Psoas muscle (tissue), 8 donors: ENCODE data around the gene MYO10. TPM values are rescaled to one million over a fixed set of nuclear protein-coding genes. Genes with fewer than 3 reads are reported as not detected.
A peak's percentile ranks its signal among the peaks of the same experiment; 100 is the strongest.
"Not testable (repeated sequence)": the region's sequence is repeated elsewhere in the genome, so short reads cannot be mapped to it uniquely, and the experiment has no call there.

Experiments used
- ATAC-seq, 4 donors: fragments of 200-7000 bp; cut with Tn5 transposase; one replicate each; pipeline ENCODE4 v1.9.1; 2020; ENCODE audit warnings: moderate library complexity in 3 of 4, mild to moderate bottlenecking in 2 of 4
- DNase-seq, 2 donors: peaks; one replicate each; pipeline ENCODE4 v3.0.0-alpha.2; 2020
- H3K27ac ChIP-seq: fragments of 200-600 bp; one replicate; pipeline ENCODE4 v1.8.0; 2022
- H3K27me3 ChIP-seq, 3 donors: fragments of 200-600 bp in 1 of 3; one replicate each; pipeline versions ENCODE4 v1.6.1 to v1.8.0; 2013 to 2022; ENCODE audit warnings: low read length in 2 of 3, mild to moderate bottlenecking in 2 of 3, moderate library complexity in 1 of 3; ENCODE audit not compliant: insufficient read depth in 3 of 3
- H3K36me3 ChIP-seq, 2 donors: fragments of 200-600 bp in 1 of 2; one replicate each; pipeline versions ENCODE4 v1.6.1 to v1.8.0; 2013 to 2022; ENCODE audit warnings: low read depth in 1 of 2, mild to moderate bottlenecking in 1 of 2, moderate library complexity in 1 of 2; ENCODE audit not compliant: insufficient read depth in 1 of 2
- H3K4me1 ChIP-seq: fragments of 200-600 bp; one replicate; pipeline ENCODE4 v1.8.0; 2022
- H3K4me3 ChIP-seq: fragments of 200-600 bp; one replicate; pipeline ENCODE4 v1.8.0; 2022; ENCODE audit warnings: mild to moderate bottlenecking
- H3K9me3 ChIP-seq: fragments of 200-600 bp; one replicate; pipeline ENCODE4 v1.8.0; 2022
- CTCF ChIP-seq: fragments of 200-600 bp; IDR thresholded peaks from one replicate; pipeline ENCODE4 v1.8.0; 2022; ENCODE audit warnings: antibody characterized with exemption
- WGBS, 3 donors: extraction: QIAGEN DNeasy Blood & Tissue Kit; methylation state at CpG; one replicate each; pipeline versions ENCODE4 v1.1.6 to v1.1.7; 2013; 5-methylcytosine and 5-hydroxymethylcytosine counted together
- intact Hi-C, 2 donors: fragments of 100-400 bp; cut with DNase I; formaldehyde crosslinking; loops; one replicate each; pipeline versions ENCODE4 v1.11.0 to v1.14.2; 2022
- polyA plus RNA-seq, 3 donors: library from polyadenylated mRNA; stranded (reverse); fragments of 200-250 nt; gene quantifications; one replicate each; pipeline ENCODE4 v1.2.3, GENCODE V29; 2013
- total RNA-seq, 4 donors: library from RNA; stranded (reverse); fragmentation: NEBNext Ultra II Directional in 2 of 4; extraction: Animal tissue kit (Norgen Biotek cat#: 25700) in 2 of 4; gene quantifications; one replicate each; pipeline versions ENCODE4 v1.2.1 to v1.2.4, GENCODE V29; 2021 to 2023
- donor health status: healthy with polysubstance abuse.
- donor health status: DM: no; HTN: no; CAD: no; lungs with moderate emphysema.
- donor health status: Bipolar disorder and iron deficiency.
- donor health status: healthy.
- donor health status: DM: yes; HTN: yes; CAD: no.
- donor health status: DM: no; HTN: no; CAD: no.
- donor health status: DM: no; HTN: no; CAD: no.
- donor health status: DM: yes; HTN: yes; CAD: no.

Gene MYO10
- total and polyA plus RNA-seq, 7 donors: 1.8 to 10.9 (median 10.0) TPM

DNA sequence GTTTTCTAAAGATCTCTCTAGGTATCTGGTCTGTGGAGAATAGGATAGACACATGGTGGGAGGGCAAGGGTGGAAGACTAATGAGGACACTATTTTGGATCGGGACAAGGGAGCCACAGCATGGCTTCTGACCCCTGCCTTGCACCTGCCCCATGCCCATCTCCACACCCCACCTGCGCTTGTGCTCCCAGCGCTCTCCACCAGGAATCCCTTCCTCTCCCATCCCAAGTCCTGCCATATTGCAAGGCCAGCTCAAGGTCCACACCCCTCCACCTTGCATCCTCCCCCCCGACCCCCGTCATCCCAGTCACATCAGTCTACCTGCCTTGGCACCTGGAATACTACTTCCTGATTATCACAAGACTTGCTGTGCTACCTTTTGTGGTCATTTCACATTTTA lies 275.1 kb downstream of the MYO10 start:
- DNase-seq (no peak), ATAC-seq (no peak)
- Histone ChIP-seq H3K9me3 (no peaks in the 10 kb centered on the region), H3K27me3 (peaks cover 0 to 2% (median 0%) of the 10 kb centered on the region in 3 donors), H3K27ac (no peak overlapping the region), H3K4me3 (no peak overlapping the region), H3K4me1 (no peaks in the 10 kb centered on the region), H3K36me3 (peaks cover 0 to 6% of the 10 kb centered on the region in 2 donors)
- intact Hi-C loops: loop anchor here in 1 of 2 donors (10.0 kb wide), 1 partner anchor 106 kb away; no protein-coding TSS in a partner anchor
- 72 to 94% (median 92%) methylated on average over 5 of the region's 5 CpGs for WGBS, 3 donors
- TF ChIP-seq CTCF: no peak

DNA sequence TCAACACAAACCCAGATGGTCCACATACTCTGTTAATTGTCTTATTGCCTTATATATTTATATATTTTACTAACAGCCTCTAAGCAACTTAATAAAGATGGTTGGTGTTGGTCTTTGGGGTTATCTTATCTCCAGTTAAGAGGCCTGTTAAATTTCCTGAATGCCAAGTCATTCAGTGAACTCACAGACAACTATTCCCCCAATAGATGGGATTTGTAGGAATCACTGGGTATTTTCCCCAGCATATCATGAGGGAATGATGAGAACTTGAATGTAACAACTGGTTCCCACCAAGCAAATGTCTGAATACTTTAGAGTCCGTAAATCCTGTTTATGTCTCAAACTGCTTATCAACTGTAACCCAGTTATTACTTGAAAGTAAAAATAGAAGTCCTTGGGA lies 276.6 kb downstream of the MYO10 start:
- H3K27ac ChIP-seq: no peak overlapping the region
- no peak for TF ChIP-seq CTCF
- peaks cover 0 to 2% (median 0%) of the 10 kb centered on the region in 3 donors for H3K27me3 ChIP-seq
- intact Hi-C loops: no loop called here
- H3K4me1 ChIP-seq: no peaks in the 10 kb centered on the region
- no peak for DNase-seq
- H3K9me3 ChIP-seq: no peaks in the 10 kb centered on the region
- ATAC-seq: no peak
- WGBS, 3 donors: 85 to 94% (median 87%) methylated on average over 1 of the region's 1 CpG
- H3K4me3 ChIP-seq: no peak overlapping the region
- H3K36me3 ChIP-seq: no peaks in the 10 kb centered on the region

GRCh38 chr5:16656561-16657191 lies 279.4 kb downstream of the MYO10 start:
- 46 to 51% (median 49%) methylated on average over 2 of the region's 2 CpGs for WGBS, 3 donors
- TF ChIP-seq CTCF: no peak
- Histone ChIP-seq H3K4me3 (no peak overlapping the region), H3K36me3 (no peaks in the 10 kb centered on the region), H3K27me3 (no peaks in the 10 kb centered on the region), H3K9me3 (no peaks in the 10 kb centered on the region), H3K27ac (no peak overlapping the region), H3K4me1 (no peaks in the 10 kb centered on the region)
- ATAC-seq (peak in 1 of 4 donors; percentile 32), DNase-seq (no peak)
- intact Hi-C loops: no loop called here

- Histone ChIP-seq H3K36me3 (no peaks in the 10 kb centered on the region), H3K4me3 (no peak overlapping the region), H3K27me3 (no peaks in the 10 kb centered on the region), H3K4me1 (no peaks in the 10 kb centered on the region), H3K9me3 (no peaks in the 10 kb centered on the region), H3K27ac (no peak overlapping the region)
- DNase-seq (no peak), ATAC-seq (no peak)
- no peak for TF ChIP-seq CTCF
- intact Hi-C loops: no loop called here
- WGBS, 3 donors: 42 to 70% (median 65%) methylated on average over 6 of the region's 6 CpGs
These were observed 281.3 kb downstream of the MYO10 start for GRCh38 chr5:16654647-16655334.

DNA sequence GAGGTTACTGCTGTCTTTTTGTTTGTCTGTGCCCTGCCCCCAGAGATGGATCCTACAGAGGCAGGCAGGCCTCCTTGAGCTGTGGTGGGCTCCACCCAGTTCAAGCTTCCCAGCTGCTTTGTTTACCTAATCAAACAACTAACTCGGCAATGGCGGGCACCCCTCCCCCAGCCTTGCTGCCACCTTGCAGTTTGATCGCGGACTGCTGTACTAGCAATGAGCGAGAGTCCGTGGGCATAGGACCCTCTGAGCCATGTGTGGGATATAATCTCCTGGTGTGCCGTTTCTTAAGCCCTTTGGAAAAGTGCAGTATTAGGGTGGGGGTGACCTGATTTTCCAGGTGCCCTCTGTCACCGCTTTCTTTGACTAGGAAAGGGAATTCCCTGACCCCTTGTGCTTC lies 287.3 kb downstream of the MYO10 start:
- H3K9me3 ChIP-seq, ATAC-seq, H3K27me3 ChIP-seq, H3K36me3 ChIP-seq, DNase-seq, H3K27ac ChIP-seq, intact Hi-C loops, H3K4me3 ChIP-seq, H3K4me1 ChIP-seq: not testable (repeated sequence)
- WGBS, 3 donors: 81 to 90% (median 85%) methylated on average over 8 of the region's 8 CpGs
